Stimulated activated CD4-positive, alpha-beta T cell treated with anti-CD3 and anti-CD28 coated beads, Interleukin-1b, Interleukin-23, amount 100 ng/mL, for 4 hours (primary cell): ENCODE data around the gene DCPS.
"Not testable (repeated sequence)": the region's sequence is repeated elsewhere in the genome, so short reads cannot be mapped to it uniquely, and the experiment has no call there.

ENCODE experiments used
- DNase-seq, 2 donors: peaks; one replicate each; pipeline ENCODE4 v3.0.0-alpha.2; 2020; ENCODE audit warnings: low read depth in 2 of 2

The DCPS gene

GRCh38 chr11:126383339-126384335 is 79.8 kb downstream of the DCPS start:
- DNase-seq: no peak

GRCh38 chr11:126384449-126385070 is 80.7 kb downstream of the DCPS start:
- DNase-seq: no peak

GRCh38 chr11:126385991-126386728 is 82.3 kb downstream of the DCPS start:
- no peak for DNase-seq

- DNase-seq: not testable (repeated sequence)
These were observed 82.8 kb downstream of the DCPS start for GRCh38 chr11:126386729-126387071.

- DNase-seq: no peak
These were observed 84.0 kb downstream of the DCPS start for GRCh38 chr11:126387857-126388256.

- no peak for DNase-seq
These were observed 86.5 kb downstream of the DCPS start for GRCh38 chr11:126390272-126390867.

- DNase-seq: no peak
These were observed 87.6 kb downstream of the DCPS start for GRCh38 chr11:126391286-126391954.

- no peak for DNase-seq
These were observed 88.2 kb downstream of the DCPS start for GRCh38 chr11:126391970-126392632.

- no peak for DNase-seq
These were observed 88.8 kb downstream of the DCPS start for GRCh38 chr11:126392633-126393013.

- DNase-seq: no peak
These were observed 89.3 kb downstream of the DCPS start for GRCh38 chr11:126393143-126393542.

GRCh38 chr11:126394036-126394435 is 90.2 kb downstream of the DCPS start:
- DNase-seq: no peak

GRCh38 chr11:126394634-126395072 is 90.8 kb downstream of the DCPS start:
- not testable (repeated sequence) for DNase-seq
